AG08396 (cell line): ENCODE data around the gene MMUT.
A peak's percentile ranks its signal among the peaks of the same experiment; 100 is the strongest.
"Not testable (repeated sequence)": the region's sequence is repeated elsewhere in the genome, so short reads cannot be mapped to it uniquely, and the experiment has no call there.

Experiments used
- DNase-seq: peaks from one replicate; pipeline ENCODE4 v3.0.0; 2012; ENCODE audit warnings: low spot score, mixed read lengths

Gene MMUT

GRCh38 chr6:49423817-49424216, 39.2 kb downstream of the MMUT start:
- no peak for DNase-seq

GRCh38 chr6:49416195-49416594, 46.9 kb downstream of the MMUT start:
- no peak for DNase-seq

- no peak for DNase-seq
Measured at GRCh38 chr6:49415358-49415757, 47.7 kb downstream of the MMUT start.

GRCh38 chr6:49410564-49410963, 52.5 kb downstream of the MMUT start:
- no peak for DNase-seq

GRCh38 chr6:49409951-49410542, 53.0 kb downstream of the MMUT start:
- peak; percentile 48 for DNase-seq

- DNase-seq: no peak
Measured at GRCh38 chr6:49406250-49406970, 56.6 kb downstream of the MMUT start.

GRCh38 chr6:49401063-49401462, 62.0 kb downstream of the MMUT start:
- DNase-seq: no peak

GRCh38 chr6:49386667-49387508, 76.2 kb downstream of the MMUT start:
- not testable (repeated sequence) for DNase-seq

- DNase-seq: no peak
Measured at GRCh38 chr6:49384904-49385303, 78.1 kb downstream of the MMUT start.
